NB4 (cell line): ENCODE data around the gene FOXP1.

Experiments
- DNase-seq: peaks from one replicate; pipeline ENCODE4 v3.0.0; 2010; ENCODE audit warnings: low read depth
- H3K4me3 ChIP-seq: one replicate; pipeline ENCODE4 v1.5.1; 2011; ENCODE audit warnings: mild to moderate bottlenecking, low read depth, low read length, moderate library complexity
- CTCF ChIP-seq: IDR thresholded peaks from one replicate; pipeline ENCODE4 v1.5.1; 2012; ENCODE audit warnings: low read depth, low read length
- MAX ChIP-seq: IDR thresholded peaks from 2 replicates; pipeline ENCODE4 v1.6.1; 2011; ENCODE audit warnings: low read depth, low read length
- MYC ChIP-seq: IDR thresholded peaks from 2 replicates; pipeline ENCODE4 v1.6.1; 2011; ENCODE audit warnings: low read depth, low read length
- POLR2A ChIP-seq: IDR thresholded peaks from 2 replicates; pipeline ENCODE4 v1.6.1; 2011; ENCODE audit warnings: mild to moderate bottlenecking; ENCODE audit not compliant: insufficient read length; ENCODE audit errors: extremely low read depth

The FOXP1 gene

GRCh38 chr3:71130471-71131374 lies 452.8 kb downstream of the FOXP1 start:
- peak overlapping the region; percentile 88 for H3K4me3 ChIP-seq
- DNase-seq = peak; percentile 80
- TF ChIP-seq CTCF (no peak), POLR2A (no peak), MAX (no peak), MYC (no peak; the same call in 1 of the 2 replicates)

- TF ChIP-seq CTCF = no peak
- TF ChIP-seq MAX = 0 out of 2 replicates have a peak, but pooled peaks have one; percentile 13
- TF ChIP-seq MYC = no peak
- TF ChIP-seq POLR2A = peak; percentile 11
- peak overlapping the region; percentile 88 for H3K4me3 ChIP-seq
These were observed 453.7 kb downstream of the FOXP1 start for GRCh38 chr3:71129611-71130431.

GRCh38 chr3:71128961-71129360 lies 454.6 kb downstream of the FOXP1 start:
- no peak for TF ChIP-seq MYC
- no peak for TF ChIP-seq MAX
- TF ChIP-seq POLR2A = no peak
- TF ChIP-seq CTCF = no peak
- DNase-seq = no peak

More at GRCh38 chr3:71129611-71130431, 453.7 kb downstream of the FOXP1 start:
- DNase-seq = peak; percentile 46

GRCh38 chr3:71127844-71128243 lies 455.7 kb downstream of the FOXP1 start:
- DNase-seq = no peak
- H3K4me3 ChIP-seq = no peak overlapping the region

More at GRCh38 chr3:71128961-71129360, 454.6 kb downstream of the FOXP1 start:
- peak overlapping the region; percentile 88 for H3K4me3 ChIP-seq

More at GRCh38 chr3:71127844-71128243, 455.7 kb downstream of the FOXP1 start:
- TF ChIP-seq MAX (no peak), MYC (no peak), CTCF (no peak), POLR2A (no peak)
